ENCODE measurements around the gene NCK1. TPM values are rescaled to one million over a fixed set of nuclear protein-coding genes. Genes with fewer than 3 reads are reported as not detected.
"Not testable (repeated sequence)": the region's sequence is repeated elsewhere in the genome, so short reads cannot be mapped to it uniquely, and the experiment has no call there.

The NCK1 gene
- total RNA-seq, 1 donor from 2014 or later = 27.6 TPM

GRCh38 chr3:136947477-136947876, 85.5 kb downstream of the NCK1 start:
- DNase-seq (ENCODE audit: low spot score) = no peak

GRCh38 chr3:136949146-136949545, 87.1 kb downstream of the NCK1 start:
- no peak for DNase-seq (ENCODE audit: low spot score)

- DNase-seq (ENCODE audit: low spot score) = no peak
These were observed 87.7 kb downstream of the NCK1 start for GRCh38 chr3:136949708-136950107.

- no peak for DNase-seq (ENCODE audit: low spot score)
These were observed 88.6 kb downstream of the NCK1 start for GRCh38 chr3:136950623-136951022.

- DNase-seq (ENCODE audit: low spot score) = no peak
These were observed 90.3 kb downstream of the NCK1 start for GRCh38 chr3:136952292-136952691.

- no peak for DNase-seq (ENCODE audit: low spot score)
These were observed 92.2 kb downstream of the NCK1 start for GRCh38 chr3:136954251-136954650.

GRCh38 chr3:136954980-136955780, 93.2 kb downstream of the NCK1 start:
- no peak for DNase-seq (ENCODE audit: low spot score)

GRCh38 chr3:136955813-136956212, 93.8 kb downstream of the NCK1 start:
- DNase-seq (ENCODE audit: low spot score) = peak; percentile 61

- no peak for DNase-seq (ENCODE audit: low spot score)
These were observed 95.0 kb downstream of the NCK1 start for GRCh38 chr3:136956971-136957370.

GRCh38 chr3:136957751-136958288, 95.8 kb downstream of the NCK1 start, which contains the start of gene IL20RB:
Gene IL20RB (plus strand): TSS chr3:136957983. CDS start chr3:136958114, 131 bp downstream.
- DNase-seq (ENCODE audit: low spot score) = no peak

GRCh38 chr3:136958939-136959338, 96.9 kb downstream of the NCK1 start:
- no peak for DNase-seq (ENCODE audit: low spot score)

GRCh38 chr3:136959599-136959998, 97.6 kb downstream of the NCK1 start:
- no peak for DNase-seq (ENCODE audit: low spot score)

GRCh38 chr3:136960838-136961836, 99.1 kb downstream of the NCK1 start:
- no peak for DNase-seq (ENCODE audit: low spot score)

GRCh38 chr3:136962927-136963326, 100.9 kb downstream of the NCK1 start:
- no peak for DNase-seq (ENCODE audit: low spot score)

GRCh38 chr3:136969539-136969938, 107.5 kb downstream of the NCK1 start:
- not testable (repeated sequence) for DNase-seq (ENCODE audit: low spot score)

- no peak for DNase-seq (ENCODE audit: low spot score)
These were observed 111.3 kb downstream of the NCK1 start for GRCh38 chr3:136973352-136973751.

GRCh38 chr3:136974670-136975069, 112.7 kb downstream of the NCK1 start:
- no peak for DNase-seq (ENCODE audit: low spot score)

- DNase-seq (ENCODE audit: low spot score) = no peak
These were observed 117.2 kb downstream of the NCK1 start for GRCh38 chr3:136979204-136979603.

GRCh38 chr3:136979684-136980083, 117.7 kb downstream of the NCK1 start:
- no peak for DNase-seq (ENCODE audit: low spot score)

GRCh38 chr3:136982033-136982432, 120.0 kb downstream of the NCK1 start:
- DNase-seq (ENCODE audit: low spot score) = no peak

GRCh38 chr3:136982520-136983138, 120.6 kb downstream of the NCK1 start:
- no peak for DNase-seq (ENCODE audit: low spot score)

- peak; percentile 31 for DNase-seq (ENCODE audit: low spot score)
These were observed 122.8 kb downstream of the NCK1 start for GRCh38 chr3:136984837-136985236.
